GM12891 (cell line): Measurements from ENCODE around the gene ACAA2.

Experiments
- PAX5 ChIP-seq: IDR thresholded peaks from 2 replicates; pipeline ENCODE4 v1.6.1; 2011; ENCODE audit warnings: low read length, moderate library complexity, mild to moderate bottlenecking; ENCODE audit not compliant: insufficient read depth, severe bottlenecking
- POLR2A ChIP-seq: IDR thresholded peaks from 2 replicates; pipeline ENCODE4 v1.6.1; 2011; ENCODE audit warnings: low read depth, low read length, control low read depth
- POLR2AphosphoS5 ChIP-seq: IDR thresholded peaks from 2 replicates; pipeline ENCODE4 v1.6.1; 2011; ENCODE audit warnings: low read depth, low read length, control low read depth
- SPI1 ChIP-seq: IDR thresholded peaks from 2 replicates; pipeline ENCODE4 v1.6.1; 2011; ENCODE audit warnings: low read depth, low read length, control low read depth
- TAF1 ChIP-seq: IDR thresholded peaks from 2 replicates; pipeline ENCODE4 v1.6.1; 2011; ENCODE audit warnings: low read depth, low read length, control low read depth

DNA sequence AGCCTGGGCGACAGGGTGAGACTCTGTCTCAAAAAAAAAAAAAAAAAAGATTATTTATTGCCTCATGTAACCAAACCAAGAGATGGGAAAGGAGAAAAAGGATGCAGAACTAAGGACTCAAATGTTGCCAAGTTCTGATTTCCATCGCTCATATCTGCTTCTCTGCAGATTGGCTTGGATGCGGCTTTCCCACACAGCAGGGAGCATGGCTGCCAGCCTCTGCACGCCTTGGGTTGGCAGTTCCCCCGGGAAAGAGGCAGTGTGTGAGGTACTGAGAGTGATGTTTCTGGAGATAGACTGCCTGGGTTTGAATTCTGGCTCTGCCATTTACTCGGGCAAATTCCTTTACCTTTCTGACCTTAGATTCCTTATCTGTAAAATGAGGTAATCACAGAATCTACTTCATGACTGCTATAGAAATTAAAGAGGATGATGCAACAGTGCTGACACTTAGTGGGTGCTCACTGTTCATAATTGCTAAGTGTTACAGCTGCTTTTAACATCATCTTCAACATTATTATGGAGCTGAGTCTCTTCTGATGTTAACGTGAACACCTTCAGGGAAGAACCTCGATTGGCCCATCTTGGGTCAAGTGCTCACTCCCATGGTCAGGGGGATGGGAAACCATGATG lies 68.8 kb downstream of the ACAA2 start:
- no peak for TF ChIP-seq POLR2A
- no peak for TF ChIP-seq POLR2AphosphoS5
- no peak for TF ChIP-seq TAF1
- no peak for TF ChIP-seq SPI1
- TF ChIP-seq PAX5 = no peak
